ENCODE results near the gene FUNDC1.
"Not testable (repeated sequence)": the region's sequence is repeated elsewhere in the genome, so short reads cannot be mapped to it uniquely, and the experiment has no call there.

The FUNDC1 gene, protein sequence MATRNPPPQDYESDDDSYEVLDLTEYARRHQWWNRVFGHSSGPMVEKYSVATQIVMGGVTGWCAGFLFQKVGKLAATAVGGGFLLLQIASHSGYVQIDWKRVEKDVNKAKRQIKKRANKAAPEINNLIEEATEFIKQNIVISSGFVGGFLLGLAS

DNA sequence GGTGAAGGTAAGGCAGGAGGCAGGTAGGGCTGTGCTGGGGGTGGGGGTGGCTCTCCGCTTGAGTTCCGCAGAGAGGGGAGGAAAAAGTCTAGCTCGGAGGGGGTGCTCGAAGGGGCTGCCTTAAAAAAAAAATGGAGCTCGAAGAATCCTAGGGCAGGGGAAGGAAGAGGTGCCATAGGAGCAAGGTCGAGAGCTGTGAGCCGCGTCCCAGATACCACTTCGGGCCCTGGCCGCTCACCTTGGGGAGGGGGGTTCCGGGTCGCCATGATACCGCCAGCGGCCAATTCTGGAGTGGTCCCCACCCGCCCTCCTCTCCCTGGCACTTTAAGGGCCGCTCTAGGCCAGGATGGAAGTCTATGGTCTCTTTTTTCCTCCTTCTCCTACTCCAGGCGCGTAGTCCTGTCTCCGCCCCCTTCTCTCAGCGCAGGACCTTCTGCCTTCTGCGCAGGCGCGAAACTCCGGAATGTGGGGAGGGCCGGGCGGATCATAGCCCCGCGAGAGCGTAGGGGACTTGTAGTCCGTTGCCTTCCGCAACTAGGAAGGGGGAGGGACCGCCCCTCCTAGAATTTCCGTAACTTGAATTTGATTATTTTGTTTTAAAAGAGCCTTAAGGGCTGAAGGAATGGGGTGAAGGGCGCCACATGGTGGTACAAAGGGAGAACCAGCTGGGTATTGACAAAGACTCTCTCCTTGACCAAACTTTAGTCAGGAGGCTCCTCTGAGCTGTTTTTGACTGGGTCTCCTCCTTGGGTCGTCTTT lies at the start of gene FUNDC1:
TSS of gene FUNDC1 (minus strand) at position 293 of the 759 bp plus-strand sequence. CDS start at position 266, 27 bp downstream.
- H3K4me3 ChIP-seq (ENCODE audit: low read depth, low read length): peak within 1 kb of the TSS; percentile 64
- peak; percentile 78 for DNase-seq (ENCODE audit: low read depth)

DNA sequence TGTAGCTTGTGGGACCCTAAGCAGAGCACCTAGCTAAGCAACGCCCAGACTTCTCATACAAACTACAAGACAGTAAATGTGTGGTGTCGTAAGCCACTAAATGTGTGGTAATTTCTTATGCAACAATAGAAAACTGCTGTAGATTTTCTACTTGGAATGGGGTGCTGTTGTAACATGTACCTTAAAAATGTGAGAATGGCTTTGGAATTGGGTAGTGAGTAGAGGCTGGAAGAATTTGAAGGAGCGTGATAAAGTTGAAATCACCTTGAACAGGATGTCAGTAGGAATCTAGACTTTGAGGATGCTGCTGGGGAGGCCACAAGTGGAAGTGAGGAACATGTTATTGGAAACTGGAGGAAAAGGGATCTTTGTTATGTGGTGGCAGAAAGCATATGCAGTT lies 43.2 kb upstream of the FUNDC1 start:
- DNase-seq (ENCODE audit: low read depth): no peak

DNA sequence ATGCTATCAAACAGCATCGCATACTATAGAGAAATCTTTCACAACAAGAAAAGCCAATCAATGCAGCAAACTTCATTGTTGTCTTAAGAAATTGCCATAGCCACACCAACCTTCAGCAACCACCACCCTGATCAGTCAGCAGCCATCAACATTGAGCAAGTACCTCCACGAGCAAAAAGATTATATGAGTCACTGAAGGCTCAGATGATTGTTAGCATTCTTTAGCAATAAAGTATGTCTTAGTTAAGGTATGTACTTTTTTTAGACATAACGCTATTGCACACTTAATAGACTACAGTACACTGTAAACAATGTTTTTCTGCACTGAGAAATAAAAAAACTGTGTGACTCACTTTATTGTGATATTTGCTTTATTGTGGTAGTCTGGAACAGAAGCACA lies 37.8 kb upstream of the FUNDC1 start:
- H3K4me3 ChIP-seq (ENCODE audit: low read depth, low read length): no peak overlapping the region
- DNase-seq (ENCODE audit: low read depth): peak; percentile 17

More for the DNA sequence above, 43.2 kb upstream of the FUNDC1 start:
- H3K4me3 ChIP-seq (ENCODE audit: low read depth, low read length): no peak overlapping the region

DNA sequence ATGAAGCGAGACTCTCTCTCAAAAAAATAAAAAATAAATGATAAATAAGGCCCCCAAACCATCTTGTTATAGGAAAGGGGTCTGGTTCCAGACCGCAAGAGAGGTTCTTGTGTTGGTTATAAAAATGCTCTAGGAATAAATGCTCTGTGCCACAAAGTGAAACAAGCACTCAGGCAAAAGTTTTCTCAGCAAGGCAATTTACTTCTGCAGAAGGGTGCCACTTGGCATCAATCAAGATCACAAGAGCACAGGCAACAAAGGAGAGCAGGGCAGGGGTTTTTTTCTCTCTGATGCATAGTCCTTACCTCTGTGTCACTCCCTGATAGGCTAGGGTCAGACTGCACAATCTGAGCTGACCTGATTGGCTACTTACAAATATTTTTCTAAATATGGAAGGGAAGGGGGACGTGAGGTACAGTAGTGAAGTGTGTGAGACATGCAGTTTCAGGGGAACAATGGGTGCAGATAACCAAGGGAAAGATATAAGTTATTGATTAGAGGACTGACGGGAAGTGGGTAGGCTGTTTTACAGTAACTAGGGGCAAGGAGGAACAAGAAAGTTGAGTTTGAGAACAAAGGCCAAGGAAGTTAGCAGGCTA lies 29.8 kb upstream of the FUNDC1 start:
- DNase-seq (ENCODE audit: low read depth): no peak
- no peak overlapping the region for H3K4me3 ChIP-seq (ENCODE audit: low read depth, low read length)

DNA sequence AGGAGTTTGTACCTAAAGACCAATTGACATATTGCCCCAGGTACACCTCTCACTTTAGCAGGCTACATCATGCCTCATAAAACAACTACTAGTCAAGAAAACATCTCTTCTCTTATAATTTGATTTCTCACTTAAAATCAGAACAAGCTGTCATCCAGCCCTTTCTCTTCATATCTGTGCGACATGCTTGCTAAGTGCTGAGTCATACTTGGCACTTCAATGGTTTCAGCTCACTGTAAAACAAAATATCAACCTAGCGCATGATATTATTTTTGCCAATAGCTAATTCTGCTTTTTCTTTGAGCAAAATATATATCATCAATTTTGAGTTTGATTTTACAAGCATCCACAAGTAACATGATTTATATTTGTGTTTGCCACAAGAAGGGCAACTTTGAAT lies 27.9 kb upstream of the FUNDC1 start:
- no peak for DNase-seq (ENCODE audit: low read depth)
- H3K4me3 ChIP-seq (ENCODE audit: low read depth, low read length): no peak overlapping the region

DNA sequence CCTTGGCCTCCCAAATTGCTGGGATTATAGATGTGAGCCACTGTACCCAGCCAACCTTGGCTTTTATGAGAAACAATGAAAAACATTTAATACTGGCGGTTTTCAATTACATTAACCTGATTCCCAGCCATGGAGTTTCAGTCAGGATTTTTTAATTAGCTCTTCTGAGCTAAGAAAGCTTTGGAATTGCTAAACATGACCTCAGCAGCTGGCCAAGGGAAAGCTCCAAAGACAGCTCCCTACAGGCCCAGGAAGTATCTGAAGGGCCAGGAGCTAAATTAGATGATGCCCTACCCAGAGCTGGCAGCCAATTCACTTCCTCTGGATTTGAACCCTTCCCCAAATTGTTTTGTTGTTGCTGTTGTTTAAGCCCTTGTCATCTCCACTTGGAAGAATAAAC lies 26.5 kb upstream of the FUNDC1 start:
- H3K4me3 ChIP-seq (ENCODE audit: low read depth, low read length): no peak overlapping the region
- DNase-seq (ENCODE audit: low read depth): no peak

DNA sequence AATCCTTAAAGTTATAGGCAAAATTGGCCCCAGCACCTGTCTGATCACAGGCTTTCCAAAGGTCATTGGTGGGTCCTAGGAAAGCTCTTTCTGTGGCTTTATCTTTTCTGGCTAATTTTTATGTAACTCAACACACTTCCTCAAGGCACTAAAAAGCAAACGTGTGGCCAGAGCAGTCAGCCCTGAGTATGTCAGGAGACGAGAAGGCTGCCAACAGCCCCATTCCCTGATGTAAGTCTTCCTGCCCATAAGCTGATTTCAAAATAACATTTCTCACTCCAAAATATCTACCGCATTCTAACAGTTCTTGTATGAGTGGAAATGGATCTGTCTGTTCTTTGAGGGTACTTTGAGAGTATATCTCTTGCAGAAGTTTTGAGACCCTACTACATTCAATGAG lies 25.5 kb upstream of the FUNDC1 start:
- no peak overlapping the region for H3K4me3 ChIP-seq (ENCODE audit: low read depth, low read length)
- DNase-seq (ENCODE audit: low read depth): no peak

DNA sequence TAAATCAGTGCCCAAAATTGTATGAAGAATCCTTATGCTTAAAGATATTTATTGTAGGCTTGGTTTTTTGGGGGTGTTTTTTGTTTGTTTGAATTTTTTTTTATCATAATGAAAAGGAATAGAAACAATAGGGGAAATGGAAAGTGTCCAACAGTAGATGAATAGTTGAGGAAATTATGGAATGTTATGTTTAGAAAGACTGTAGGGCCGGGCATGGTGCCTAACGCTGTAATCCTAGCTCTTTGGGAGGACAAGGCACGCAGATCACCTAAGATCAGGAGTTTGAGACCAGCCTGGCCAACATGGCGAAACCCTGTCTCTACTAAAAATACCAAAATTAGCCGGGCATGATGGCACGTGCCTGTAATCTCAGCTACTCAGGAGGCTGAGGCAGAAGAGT lies 19.2 kb upstream of the FUNDC1 start:
- DNase-seq (ENCODE audit: low read depth): not testable (repeated sequence)

DNA sequence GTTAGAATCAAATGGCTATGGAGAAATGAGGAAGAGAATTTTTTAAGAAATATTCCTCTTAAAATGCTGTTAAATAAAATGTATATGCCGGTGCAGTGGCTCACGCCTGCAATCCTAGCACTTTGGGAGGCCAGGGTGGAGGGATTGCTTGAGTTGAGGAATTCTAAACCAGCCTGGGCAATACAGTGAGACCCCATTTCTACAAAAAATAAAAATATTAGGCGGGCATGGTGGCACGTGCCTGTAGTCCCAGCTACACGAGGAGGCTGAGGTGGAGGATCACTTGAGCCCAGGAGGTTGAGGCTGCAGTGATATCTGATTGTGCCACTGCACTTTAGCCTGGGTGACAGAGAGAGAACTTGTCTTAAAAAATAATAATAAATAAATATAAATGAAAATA lies 7.9 kb upstream of the FUNDC1 start:
- DNase-seq (ENCODE audit: low read depth): no peak
- no peak overlapping the region for H3K4me3 ChIP-seq (ENCODE audit: low read depth, low read length)

More for the DNA sequence above, 19.2 kb upstream of the FUNDC1 start:
- not testable (repeated sequence) for H3K4me3 ChIP-seq (ENCODE audit: low read depth, low read length)

DNA sequence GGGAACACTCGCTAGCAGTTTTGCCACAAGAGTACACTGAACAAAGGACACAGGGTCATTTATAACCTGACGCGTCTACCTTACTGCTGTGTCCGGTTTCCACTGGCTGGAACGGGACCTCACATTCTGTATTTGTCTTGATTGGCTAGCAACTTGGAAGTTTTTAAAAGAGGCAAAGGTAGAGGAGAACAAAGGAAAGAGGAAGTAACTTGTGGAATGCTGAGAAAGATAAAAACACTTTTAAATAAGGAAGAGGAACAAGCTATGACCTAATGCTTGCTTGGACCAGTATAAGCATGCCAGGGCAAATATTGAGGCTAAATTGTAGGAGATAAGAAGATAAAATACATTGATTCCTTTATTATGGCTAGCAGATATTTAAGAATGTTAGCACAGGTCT lies 2.8 kb upstream of the FUNDC1 start:
- DNase-seq (ENCODE audit: low read depth); H3K4me3 ChIP-seq (ENCODE audit: low read depth, low read length): not testable (repeated sequence)

DNA sequence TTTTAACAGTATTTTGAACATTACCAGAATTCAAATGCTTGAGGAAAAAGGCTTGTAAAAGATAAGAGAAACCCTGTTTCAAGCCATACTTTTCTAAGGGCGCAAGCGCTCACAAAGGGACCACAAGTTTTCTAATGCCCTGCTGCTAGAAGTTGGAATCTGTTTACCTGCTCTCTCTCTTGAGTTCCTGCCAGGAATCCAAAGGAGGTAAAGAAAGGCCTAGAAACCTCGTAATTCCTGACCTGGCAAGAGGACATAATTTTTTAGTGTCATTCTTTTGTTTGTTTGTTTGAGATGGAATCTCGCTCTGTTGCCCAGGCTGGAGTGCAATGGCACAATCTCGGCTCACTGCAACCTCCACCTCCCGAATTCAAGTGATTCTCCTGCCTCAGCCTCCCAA lies 1.4 kb upstream of the FUNDC1 start:
- no peak overlapping the region for H3K4me3 ChIP-seq (ENCODE audit: low read depth, low read length)
- no peak for DNase-seq (ENCODE audit: low read depth)

DNA sequence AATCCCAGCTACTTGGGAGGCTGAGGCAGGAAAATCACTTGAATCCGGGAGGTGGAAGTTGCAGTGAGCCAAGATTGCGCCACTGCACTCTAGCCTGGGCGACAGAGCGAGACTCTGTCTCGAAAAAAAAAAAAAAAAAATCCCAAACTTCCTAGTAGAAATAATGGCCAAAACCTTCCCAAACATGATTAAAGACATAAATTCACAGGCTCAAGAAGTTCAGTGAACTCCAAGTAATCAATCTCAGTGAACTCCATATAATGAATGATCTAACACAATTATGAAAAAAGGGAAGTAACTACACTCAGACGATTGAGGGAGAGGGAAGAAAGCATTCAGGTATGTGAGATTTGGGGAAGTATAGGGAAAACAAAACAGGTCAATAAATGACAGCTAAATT lies 6.5 kb downstream of the FUNDC1 start:
- DNase-seq (ENCODE audit: low read depth): no peak
- no peak overlapping the region for H3K4me3 ChIP-seq (ENCODE audit: low read depth, low read length)

DNA sequence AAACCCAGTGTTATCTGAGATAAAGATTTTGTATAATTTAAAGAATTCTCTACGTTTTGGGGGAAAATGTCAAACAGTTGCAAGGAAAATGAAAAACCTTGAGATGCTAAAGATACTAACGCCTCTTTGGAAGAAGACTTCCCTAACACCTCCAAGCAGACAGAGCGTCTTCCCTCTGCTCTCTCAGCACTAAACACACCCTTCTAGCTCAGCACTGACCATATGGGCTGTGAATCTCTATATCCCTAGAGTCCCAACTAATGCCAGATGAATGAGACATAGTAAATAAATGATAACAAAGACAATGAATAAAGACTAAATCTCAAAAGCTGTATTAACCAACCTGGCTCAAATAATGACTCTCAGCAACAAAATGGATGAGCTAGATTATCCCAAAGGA lies 13.3 kb downstream of the FUNDC1 start:
- no peak for DNase-seq (ENCODE audit: low read depth)
- no peak overlapping the region for H3K4me3 ChIP-seq (ENCODE audit: low read depth, low read length)

DNA sequence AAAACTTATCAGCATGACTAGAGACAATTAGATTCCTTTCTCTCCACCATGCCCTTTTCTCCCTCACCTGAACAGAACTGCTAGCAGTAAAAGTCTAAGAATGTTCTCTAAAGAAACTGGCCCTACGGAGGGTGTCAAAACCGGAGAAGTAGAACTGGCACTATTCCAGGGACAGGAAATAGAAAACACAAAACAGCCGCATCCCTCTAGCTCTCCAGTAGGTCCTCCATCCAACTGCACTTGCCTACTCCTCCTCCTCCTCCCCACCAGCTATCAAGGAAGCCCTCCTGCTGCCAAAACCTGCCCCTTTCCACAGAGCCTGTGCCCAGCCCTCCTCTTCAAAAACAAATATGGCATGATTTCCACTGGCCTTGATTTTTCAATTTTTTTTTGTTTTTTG lies 28.4 kb downstream of the FUNDC1 start:
- DNase-seq (ENCODE audit: low read depth): no peak

DNA sequence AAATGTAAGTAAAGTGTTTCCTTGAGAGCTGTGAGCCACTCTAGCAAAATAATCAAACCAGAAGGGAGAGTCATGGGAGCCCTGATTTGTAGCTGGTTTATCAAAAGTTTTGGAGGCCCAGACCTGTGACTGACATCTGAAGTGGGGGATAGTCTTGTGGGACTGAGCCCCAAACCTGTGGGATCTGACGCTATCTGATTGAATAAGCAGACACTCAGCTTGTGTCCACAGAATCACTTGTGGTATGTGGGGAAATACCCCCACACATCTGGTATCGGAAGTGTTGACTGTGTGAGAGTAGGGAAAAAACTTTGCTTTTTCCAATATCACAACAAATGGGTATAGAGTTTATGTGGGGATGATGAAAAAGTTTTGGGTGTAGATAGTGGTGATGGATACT lies 35.4 kb downstream of the FUNDC1 start:
- DNase-seq (ENCODE audit: low read depth): no peak

More for the DNA sequence above, 28.4 kb downstream of the FUNDC1 start:
- no peak overlapping the region for H3K4me3 ChIP-seq (ENCODE audit: low read depth, low read length)

DNA sequence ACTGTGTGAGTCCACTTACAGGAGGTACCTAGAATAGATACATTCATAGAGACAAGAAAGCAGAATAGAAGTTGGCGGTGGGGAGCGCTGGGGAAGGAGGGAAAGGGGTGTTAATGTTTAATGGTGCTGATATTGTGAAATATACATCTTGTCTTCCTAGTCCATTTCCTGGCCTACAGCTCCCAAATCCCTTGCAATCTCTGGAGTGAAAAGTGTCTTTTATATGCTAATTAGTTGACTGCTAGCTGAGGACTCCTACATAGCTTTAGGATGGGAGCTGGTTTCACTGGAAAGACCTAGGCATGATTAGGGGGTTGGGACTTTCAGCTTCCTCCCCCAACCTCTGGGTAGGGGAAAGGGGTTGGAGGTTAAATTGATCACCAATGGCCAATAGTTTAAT lies 36.0 kb downstream of the FUNDC1 start:
- DNase-seq (ENCODE audit: low read depth): no peak

More for the DNA sequence above, 35.4 kb downstream of the FUNDC1 start:
- H3K4me3 ChIP-seq (ENCODE audit: low read depth, low read length): no peak overlapping the region

DNA sequence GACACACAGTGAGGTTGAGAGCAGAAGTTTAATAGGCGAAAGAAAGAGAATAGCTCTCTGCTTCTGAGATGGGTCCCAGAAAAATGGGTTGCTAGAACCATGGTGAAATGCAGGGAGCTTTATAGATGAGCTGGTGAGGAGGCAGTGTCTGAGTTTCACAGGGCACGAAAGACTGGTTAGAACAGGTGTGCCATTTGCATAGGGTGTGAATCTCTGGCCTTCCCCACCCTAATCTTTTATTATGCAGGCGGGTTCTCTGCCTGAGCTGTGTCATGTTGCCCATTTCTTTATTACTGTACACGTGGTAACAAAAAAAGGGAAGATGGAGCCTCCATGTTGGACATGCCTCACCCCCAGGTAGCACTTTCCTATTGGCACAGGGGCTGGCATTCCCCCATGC lies 39.1 kb downstream of the FUNDC1 start:
- no peak for DNase-seq (ENCODE audit: low read depth)

More for the DNA sequence above, 36.0 kb downstream of the FUNDC1 start:
- H3K4me3 ChIP-seq (ENCODE audit: low read depth, low read length): no peak overlapping the region

DNA sequence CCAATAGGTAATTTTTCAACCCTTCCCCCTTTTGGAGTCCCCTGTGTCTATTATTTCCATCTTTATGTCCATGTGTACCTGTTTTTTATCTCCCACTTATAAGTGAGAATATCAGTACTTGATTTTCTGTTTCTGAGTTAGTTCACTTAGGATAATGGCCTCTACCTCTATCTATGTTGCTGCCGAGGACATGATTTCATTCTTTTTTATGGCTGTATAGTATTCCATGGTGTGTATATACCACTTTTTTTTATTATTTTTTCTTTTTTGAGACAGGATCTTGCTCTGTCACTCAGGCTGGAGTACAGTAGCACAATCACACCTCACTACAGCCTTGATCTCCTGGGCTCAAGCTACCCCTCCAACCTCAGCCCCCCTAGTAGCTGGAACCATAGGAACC lies 47.6 kb downstream of the FUNDC1 start:
- DNase-seq (ENCODE audit: low read depth): no peak

More for the DNA sequence above, 39.1 kb downstream of the FUNDC1 start:
- no peak overlapping the region for H3K4me3 ChIP-seq (ENCODE audit: low read depth, low read length)

DNA sequence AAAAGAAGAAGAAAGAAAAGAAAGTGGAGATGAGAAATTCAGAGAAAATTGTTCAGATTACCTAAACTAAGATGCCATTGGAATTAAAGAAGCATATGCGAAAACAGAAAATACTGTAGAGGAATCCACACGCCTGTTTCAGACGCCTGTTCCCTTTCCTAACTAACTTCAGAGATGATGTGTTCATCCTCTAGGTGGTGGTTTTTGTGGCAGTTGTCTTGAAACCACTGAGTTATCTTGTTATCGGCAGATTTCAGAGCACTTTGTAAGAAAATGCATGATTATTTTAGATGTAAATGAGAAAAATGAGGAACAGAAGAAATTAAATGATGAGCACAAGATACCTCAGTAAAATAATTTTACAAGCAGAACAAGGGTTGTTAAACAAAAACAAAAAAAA lies 48.3 kb downstream of the FUNDC1 start:
- no peak for DNase-seq (ENCODE audit: low read depth)
- no peak overlapping the region for H3K4me3 ChIP-seq (ENCODE audit: low read depth, low read length)

More for the DNA sequence above, 47.6 kb downstream of the FUNDC1 start:
- H3K4me3 ChIP-seq (ENCODE audit: low read depth, low read length): no peak overlapping the region

DNA sequence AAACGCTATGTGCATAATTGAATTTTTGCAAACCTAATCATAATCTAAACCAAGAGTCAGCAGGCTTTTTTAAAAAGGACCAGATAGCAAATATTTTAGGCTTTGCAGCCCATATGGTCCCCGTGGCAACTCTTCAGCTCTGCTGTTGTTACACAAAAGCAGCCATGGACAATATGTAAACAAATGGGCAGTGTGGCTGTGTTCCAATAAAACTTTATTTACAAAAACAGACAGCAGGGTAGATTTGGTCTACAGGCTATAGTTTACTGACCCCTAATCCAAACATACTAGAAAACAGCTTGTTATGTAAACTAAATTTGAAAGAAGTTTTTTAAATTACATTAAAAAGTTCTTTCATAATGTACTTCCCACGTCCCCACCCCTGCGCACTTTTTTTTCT lies 53.1 kb downstream of the FUNDC1 start:
- no peak overlapping the region for H3K4me3 ChIP-seq (ENCODE audit: low read depth, low read length)
- no peak for DNase-seq (ENCODE audit: low read depth)

All from skeletal muscle cell (primary cell).